HG02763 (cell line): ENCODE data around the gene TFAP2C.
"Not testable (repeated sequence)": the region's sequence is repeated elsewhere in the genome, so short reads cannot be mapped to it uniquely, and the experiment has no call there.

Experiments used
- ATAC-seq: cut with Tn5 transposase; IDR thresholded peaks from one replicate; pipeline ENCODE4 v1.9.1; 2021; ENCODE audit warnings: mild to moderate bottlenecking, moderate library complexity; ENCODE audit not compliant: unreplicated experiment

TFAP2C gene

GRCh38 chr20:56614196-56614595 lies 14.9 kb upstream of the TFAP2C start:
- ATAC-seq: no peak

GRCh38 chr20:56616716-56617115 lies 12.4 kb upstream of the TFAP2C start:
- no peak for ATAC-seq

GRCh38 chr20:56617489-56617888 lies 11.6 kb upstream of the TFAP2C start:
- ATAC-seq: no peak

GRCh38 chr20:56621730-56622129 lies 7.4 kb upstream of the TFAP2C start:
- no peak for ATAC-seq

GRCh38 chr20:56623930-56624329 lies 5.2 kb upstream of the TFAP2C start:
- not testable (repeated sequence) for ATAC-seq

GRCh38 chr20:56624786-56625681 lies 4.1 kb upstream of the TFAP2C start:
- no peak for ATAC-seq

GRCh38 chr20:56625837-56626236 lies 3.3 kb upstream of the TFAP2C start:
- ATAC-seq: no peak

GRCh38 chr20:56626367-56627121 lies 2.6 kb upstream of the TFAP2C start:
- no peak for ATAC-seq

- ATAC-seq: no peak
Measured at GRCh38 chr20:56627122-56628014, 1.7 kb upstream of the TFAP2C start.

- ATAC-seq: no peak
Measured at GRCh38 chr20:56628015-56628872, 862 bp upstream of the TFAP2C start.

- no peak for ATAC-seq
Measured at GRCh38 chr20:56629464-56630085, 469 bp downstream of the TFAP2C start.

GRCh38 chr20:56630086-56630493 lies 984 bp downstream of the TFAP2C start:
- ATAC-seq: no peak

- ATAC-seq: no peak
Measured at GRCh38 chr20:56630506-56631317, 1.6 kb downstream of the TFAP2C start.

GRCh38 chr20:56631318-56631989 lies 2.3 kb downstream of the TFAP2C start:
- ATAC-seq: no peak

- ATAC-seq: no peak
Measured at GRCh38 chr20:56631990-56632327, 2.9 kb downstream of the TFAP2C start.

- no peak for ATAC-seq
Measured at GRCh38 chr20:56634307-56634706, 5.2 kb downstream of the TFAP2C start.

GRCh38 chr20:56634735-56635385 lies 5.8 kb downstream of the TFAP2C start:
- no peak for ATAC-seq

GRCh38 chr20:56636716-56637115 lies 7.6 kb downstream of the TFAP2C start:
- no peak for ATAC-seq
